Measurements from ENCODE around the gene GAGE13. TPM values are rescaled to one million over a fixed set of nuclear protein-coding genes. Genes with fewer than 3 reads are reported as not detected.
"Not testable (repeated sequence)": the region's sequence is repeated elsewhere in the genome, so short reads cannot be mapped to it uniquely, and the experiment has no call there.

The GAGE13 gene
- total and polyA plus RNA-seq, 2 of the 8 experiments (the other 6 are each of a cell fraction or from before 2014, with no cell fraction given) = not detected

DNA sequence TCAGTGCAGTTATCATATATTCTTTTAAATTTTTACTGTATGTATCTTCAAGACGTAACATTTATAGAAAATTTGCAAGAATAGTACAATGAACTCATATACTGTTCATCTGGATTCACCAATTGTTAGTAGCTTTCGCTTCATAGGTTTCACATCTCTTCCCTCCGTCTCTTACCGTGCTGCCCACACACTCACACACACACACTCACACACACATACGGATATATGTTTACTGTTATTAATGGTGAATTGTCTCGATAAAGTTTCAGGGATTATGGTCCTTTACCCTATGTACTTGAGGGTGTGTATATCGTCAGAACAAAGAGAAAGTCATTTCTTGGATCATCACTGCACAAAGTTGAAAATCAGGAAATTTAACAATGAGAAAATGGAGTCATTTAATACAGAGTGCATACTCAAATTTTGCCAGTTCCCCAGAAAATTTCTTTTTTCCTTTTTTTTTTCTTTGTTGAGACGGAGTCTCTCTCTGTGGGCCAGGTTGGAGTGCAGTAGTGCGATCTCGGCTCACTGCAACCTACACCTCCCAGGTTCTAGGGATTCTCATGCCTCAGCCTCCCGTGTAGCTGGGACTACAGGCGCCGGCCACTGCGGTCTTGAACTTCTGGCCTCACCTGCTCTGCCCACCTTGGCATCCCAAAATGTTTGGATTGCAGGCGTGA, 13.3 kb downstream of the GAGE13 start:
- H3K27me3 ChIP-seq (replicated peaks in 1 of 4; ENCODE audit: control insufficient read depth in 3 of 4, extremely low read depth in 1 of 4, insufficient read depth in 3 of 4, low read length in 3 of 4); H3K36me3 ChIP-seq (ENCODE audit: control insufficient read depth in 2 of 4, insufficient read depth in 4 of 4, low read length in 3 of 4); H4K20me1 ChIP-seq (replicated peaks in 1 of 2; ENCODE audit: control insufficient read depth in 1 of 2, insufficient read depth in 2 of 2, low read length in 2 of 2); H4K91ac ChIP-seq (replicated peaks; ENCODE audit: insufficient read length, low read length); H3K4ac ChIP-seq (replicated peaks; ENCODE audit: insufficient read length, low read depth, low read length); H2BK120ac ChIP-seq (replicated peaks; ENCODE audit: low read depth, low read length); H3K23me2 ChIP-seq (ENCODE audit: low read depth, low read length); H2AK5ac ChIP-seq (ENCODE audit: low read depth, low read length); H3K4me2 ChIP-seq (ENCODE audit: insufficient read depth in 1 of 2, low read depth in 2 of 2, low read length in 2 of 2); H3K79me2 ChIP-seq (ENCODE audit: control insufficient read depth in 1 of 2, insufficient read depth in 2 of 2, low read length in 2 of 2); H3K4me3 ChIP-seq (ENCODE audit: extremely low read depth in 1 of 4, insufficient read depth in 2 of 4, low read depth in 3 of 4, low read length in 4 of 4); H3K27ac ChIP-seq (ENCODE audit: low read depth, low read length); H3K79me1 ChIP-seq (ENCODE audit: low read depth, low read length); H2AFZ ChIP-seq (ENCODE audit: low read length); H2BK15ac ChIP-seq (ENCODE audit: low read length); H3K4me1 ChIP-seq (replicated peaks in 1 of 4; ENCODE audit: control insufficient read depth in 3 of 4, insufficient read depth in 4 of 4, low read length in 3 of 4); H3K9me3 ChIP-seq (ENCODE audit: insufficient read depth in 2 of 2, low read depth in 1 of 2, low read length in 1 of 2); FAIRE-seq; H2BK12ac ChIP-seq (ENCODE audit: low read depth, low read length); H3K18ac ChIP-seq (ENCODE audit: extremely low read depth, low read length); POLR2A ChIA-PET (ENCODE audit: partially characterized antibody); H2BK5ac ChIP-seq (ENCODE audit: low read depth, low read length); H3K56ac ChIP-seq (replicated peaks; ENCODE audit: insufficient read length, low read depth, low read length); H4K5ac ChIP-seq (ENCODE audit: insufficient read length, low read depth, low read length); H2BK20ac ChIP-seq (ENCODE audit: low read length); H3K14ac ChIP-seq (ENCODE audit: insufficient read length); CTCF ChIA-PET (ENCODE audit: partially characterized antibody); H3K23ac ChIP-seq (ENCODE audit: insufficient read length); H3K9ac ChIP-seq (replicated peaks in 1 of 4; ENCODE audit: extremely low read depth in 1 of 4, low read depth in 3 of 4, low read length in 3 of 4); DNase-seq (ENCODE audit: low read depth in 1 of 2, low spot score in 2 of 2); H4K8ac ChIP-seq (ENCODE audit: extremely low read depth, insufficient read depth, low read length): not testable (repeated sequence)
- WGBS, 2 experiments (ENCODE audit: extremely low coverage in 1 of 2, insufficient coverage in 1 of 2, insufficient read length in 1 of 2, insufficient replicate concordance in 2 of 2, low coverage in 1 of 2, low lambda C conversion rate in 2 of 2, missing lambda C conversion rate in 1 of 2) = 83% methylated on average over 11 of the region's 15 CpGs; no CpG with 5 or more reads in 1 of the 2 experiments

DNA sequence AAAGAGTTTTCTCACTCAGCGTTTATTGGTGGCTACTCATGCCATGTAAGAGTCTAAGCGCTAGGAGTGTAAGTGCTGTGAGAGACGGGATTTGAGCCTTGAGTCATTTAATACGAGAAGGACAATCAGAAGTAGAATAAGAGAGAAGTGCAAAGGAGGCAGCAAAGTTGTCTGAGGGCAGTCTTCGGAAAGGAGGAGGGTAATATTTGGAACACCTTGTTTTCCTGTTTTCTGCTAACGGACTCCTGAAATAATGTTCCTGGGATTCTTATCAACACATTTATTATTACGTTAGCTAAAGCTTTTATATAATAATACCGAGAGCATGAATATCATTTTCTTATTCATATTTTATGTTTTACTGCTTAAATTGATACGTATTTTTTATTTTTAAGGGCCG, 14.0 kb downstream of the GAGE13 start:
- CTCF ChIA-PET (ENCODE audit: partially characterized antibody); H3K56ac ChIP-seq (replicated peaks; ENCODE audit: insufficient read length, low read depth, low read length); H3K18ac ChIP-seq (ENCODE audit: extremely low read depth, low read length); H3K23me2 ChIP-seq (ENCODE audit: low read depth, low read length); H4K20me1 ChIP-seq (replicated peaks in 1 of 2; ENCODE audit: control insufficient read depth in 1 of 2, insufficient read depth in 2 of 2, low read length in 2 of 2); H3K4me3 ChIP-seq (ENCODE audit: extremely low read depth in 1 of 4, insufficient read depth in 2 of 4, low read depth in 3 of 4, low read length in 4 of 4); H3K23ac ChIP-seq (ENCODE audit: insufficient read length); H2BK120ac ChIP-seq (replicated peaks; ENCODE audit: low read depth, low read length); H3K27ac ChIP-seq (ENCODE audit: low read depth, low read length); FAIRE-seq; H4K8ac ChIP-seq (ENCODE audit: extremely low read depth, insufficient read depth, low read length); H3K9me3 ChIP-seq (ENCODE audit: insufficient read depth in 2 of 2, low read depth in 1 of 2, low read length in 1 of 2); H2BK15ac ChIP-seq (ENCODE audit: low read length); H2AFZ ChIP-seq (ENCODE audit: low read length); H2BK5ac ChIP-seq (ENCODE audit: low read depth, low read length); H3K27me3 ChIP-seq (replicated peaks in 1 of 4; ENCODE audit: control insufficient read depth in 3 of 4, extremely low read depth in 1 of 4, insufficient read depth in 3 of 4, low read length in 3 of 4); H3K9ac ChIP-seq (replicated peaks in 1 of 4; ENCODE audit: extremely low read depth in 1 of 4, low read depth in 3 of 4, low read length in 3 of 4); H3K79me2 ChIP-seq (ENCODE audit: control insufficient read depth in 1 of 2, insufficient read depth in 2 of 2, low read length in 2 of 2); H3K4me2 ChIP-seq (ENCODE audit: insufficient read depth in 1 of 2, low read depth in 2 of 2, low read length in 2 of 2); H4K91ac ChIP-seq (replicated peaks; ENCODE audit: insufficient read length, low read length); H2AK5ac ChIP-seq (ENCODE audit: low read depth, low read length); H3K4me1 ChIP-seq (replicated peaks in 1 of 4; ENCODE audit: control insufficient read depth in 3 of 4, insufficient read depth in 4 of 4, low read length in 3 of 4); H3K36me3 ChIP-seq (ENCODE audit: control insufficient read depth in 2 of 4, insufficient read depth in 4 of 4, low read length in 3 of 4); H2BK12ac ChIP-seq (ENCODE audit: low read depth, low read length); H3K79me1 ChIP-seq (ENCODE audit: low read depth, low read length); H3K4ac ChIP-seq (replicated peaks; ENCODE audit: insufficient read length, low read depth, low read length); POLR2A ChIA-PET (ENCODE audit: partially characterized antibody); H2BK20ac ChIP-seq (ENCODE audit: low read length); DNase-seq (ENCODE audit: low read depth in 1 of 2, low spot score in 2 of 2); H4K5ac ChIP-seq (ENCODE audit: insufficient read length, low read depth, low read length); H3K14ac ChIP-seq (ENCODE audit: insufficient read length): not testable (repeated sequence)
- 90% methylated on average over 5 of the region's 10 CpGs; no CpG with 5 or more reads in 1 of the 2 experiments for WGBS, 2 experiments (ENCODE audit: extremely low coverage in 1 of 2, insufficient coverage in 1 of 2, insufficient read length in 1 of 2, insufficient replicate concordance in 2 of 2, low coverage in 1 of 2, low lambda C conversion rate in 2 of 2, missing lambda C conversion rate in 1 of 2)
